HG03575 (cell line): Measurements from ENCODE around the gene SNRNP70.

Experiments used
- ATAC-seq: cut with Tn5 transposase; IDR thresholded peaks from one replicate; pipeline ENCODE4 v1.9.1; 2021; ENCODE audit not compliant: unreplicated experiment, insufficient number of reproducible peaks, low FRiP score; ENCODE audit errors: extremely low read depth

Gene SNRNP70

DNA sequence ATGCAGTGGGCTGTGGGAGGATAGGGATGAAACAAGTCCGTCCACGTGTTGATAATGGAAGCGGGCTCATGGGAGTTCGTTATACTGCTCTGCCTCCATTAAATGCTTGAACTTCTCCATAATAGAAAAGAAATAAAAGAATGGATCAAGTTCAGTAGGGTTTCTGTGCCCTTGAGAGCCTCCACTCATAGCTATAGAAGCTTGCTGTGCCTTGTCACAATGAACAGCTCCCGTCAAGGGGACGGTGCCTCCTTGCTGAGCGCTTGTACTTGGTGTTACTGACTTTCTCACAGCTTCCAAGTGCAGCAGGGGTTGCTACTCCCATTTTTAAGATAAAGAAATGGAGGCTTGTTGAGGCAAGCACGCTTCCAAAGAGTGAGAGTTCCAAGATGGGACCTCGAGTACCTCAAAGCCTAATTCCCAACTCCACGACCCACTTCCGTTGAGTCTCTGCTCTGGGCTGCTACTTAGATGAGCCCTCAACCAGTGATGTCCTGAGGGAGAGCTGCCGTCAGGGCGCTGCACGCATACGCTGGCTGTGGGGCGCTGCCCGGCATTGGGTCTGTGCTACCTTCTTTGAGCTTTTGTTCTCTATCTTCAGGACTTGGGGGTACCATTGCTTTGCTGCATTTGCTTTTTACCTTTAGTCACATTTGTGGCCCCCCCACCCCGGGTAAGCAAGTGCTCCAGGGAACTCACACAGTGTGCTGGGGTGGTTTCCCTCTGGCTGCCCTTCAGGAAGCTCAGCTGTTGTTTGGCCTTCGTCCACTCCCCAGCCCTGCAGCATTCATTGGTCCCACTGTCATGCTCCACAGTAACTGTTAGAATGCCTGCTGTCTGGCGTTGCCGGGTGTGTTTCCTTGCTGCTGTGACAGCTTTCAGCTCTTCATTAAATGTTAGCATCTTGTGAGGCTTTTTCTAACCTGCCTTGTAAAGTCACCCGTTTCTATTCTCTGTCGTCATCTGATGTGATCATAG, 9.5 kb downstream of the SNRNP70 start:
- ATAC-seq: no peak

DNA sequence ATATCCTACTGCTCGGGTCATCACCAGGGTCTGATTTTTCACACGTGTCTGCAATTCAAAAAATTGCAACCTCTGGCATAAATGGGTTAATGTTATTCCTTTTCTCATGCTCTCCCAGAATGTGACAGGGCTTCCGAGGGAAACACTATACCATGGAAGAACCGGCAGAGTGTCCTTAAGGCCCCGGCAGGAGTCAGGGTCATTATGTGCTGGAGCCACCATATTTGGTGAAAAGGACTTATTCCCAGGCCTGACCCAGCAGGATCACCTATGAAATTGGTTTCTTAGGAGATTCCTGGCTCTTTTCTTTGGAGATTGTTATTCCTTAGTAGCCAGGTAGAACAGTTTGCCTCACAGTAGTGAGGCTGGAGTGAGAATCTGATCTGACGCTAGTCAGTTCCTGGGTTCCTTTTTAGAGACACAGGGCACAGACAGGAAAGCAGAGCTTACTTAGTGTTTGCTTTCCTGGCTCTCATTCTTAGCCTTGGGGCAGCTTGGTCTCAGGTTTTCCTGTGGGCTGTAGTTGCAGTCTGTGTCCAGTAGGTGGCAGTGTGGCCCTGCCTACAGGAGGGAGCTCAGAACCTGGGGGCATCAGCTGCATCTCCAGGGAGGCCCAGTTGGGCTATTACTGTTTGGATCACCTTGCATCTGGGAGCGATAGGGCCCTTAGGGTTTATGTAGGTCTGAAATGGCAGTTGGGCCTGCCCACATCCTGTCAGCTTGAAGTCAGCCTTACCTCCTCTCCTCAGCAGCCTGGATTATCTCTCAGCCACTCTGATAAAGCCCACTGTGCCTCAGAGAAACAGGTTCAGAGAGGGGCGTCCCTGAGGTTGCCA, 12.4 kb downstream of the SNRNP70 start:
- no peak for ATAC-seq

DNA sequence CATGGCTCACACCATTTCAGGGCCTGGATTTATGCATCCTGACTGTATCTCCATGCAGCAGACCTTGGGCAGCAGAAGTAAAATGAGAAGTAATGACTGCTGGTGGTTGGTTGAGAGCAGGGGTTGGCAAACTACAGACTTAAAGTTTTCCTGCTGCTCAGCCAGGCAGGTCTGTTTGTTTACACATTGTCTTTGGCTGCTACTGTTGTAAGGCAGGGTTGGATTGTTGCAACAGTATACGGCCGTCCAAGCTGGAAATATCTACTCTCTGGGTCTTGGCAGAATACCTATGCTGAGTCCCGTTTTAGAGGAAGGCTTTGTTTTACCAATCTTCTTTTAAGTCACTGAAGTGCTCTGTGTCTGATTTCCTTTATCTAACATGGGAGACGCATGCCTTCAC, 13.5 kb downstream of the SNRNP70 start:
- no peak for ATAC-seq

DNA sequence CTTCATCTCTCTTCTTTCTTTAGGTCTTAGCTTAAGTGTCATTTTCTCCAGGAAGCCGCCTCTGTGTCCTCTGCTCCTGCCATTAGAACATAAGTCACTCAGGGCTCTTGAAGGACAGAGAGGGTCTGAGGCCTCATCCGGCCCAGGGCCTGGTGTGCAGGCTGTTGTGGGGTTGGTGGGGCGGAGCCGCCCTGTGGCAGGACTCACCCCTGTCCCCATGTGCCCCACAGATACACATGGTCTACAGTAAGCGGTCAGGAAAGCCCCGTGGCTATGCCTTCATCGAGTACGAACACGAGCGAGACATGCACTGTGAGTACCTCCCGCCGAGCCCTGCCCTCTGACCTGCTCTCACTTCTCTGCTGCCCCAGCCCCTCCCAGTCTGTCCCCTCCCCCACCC, 15.9 kb downstream of the SNRNP70 start:
- ATAC-seq: no peak

DNA sequence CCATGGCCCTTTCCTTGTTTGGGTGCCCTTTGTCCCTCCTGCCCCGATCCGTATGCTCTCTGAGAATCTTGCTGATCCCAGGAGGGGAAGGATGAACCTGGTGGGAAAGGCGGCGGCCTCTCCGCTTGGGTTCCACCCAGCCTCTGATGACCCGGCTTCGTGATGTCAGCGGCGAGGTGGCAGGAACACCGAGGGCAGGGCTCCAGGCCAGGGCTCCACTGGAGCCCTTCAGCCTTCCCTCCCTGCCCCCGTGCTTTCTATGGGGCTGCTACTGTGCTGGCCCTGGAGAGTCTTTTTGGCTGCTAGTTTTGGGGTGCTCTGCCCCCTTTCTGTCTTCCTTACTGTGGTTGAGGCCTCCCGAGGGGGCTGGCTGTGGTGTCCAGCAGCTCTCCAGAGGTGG, 17.1 kb downstream of the SNRNP70 start:
- ATAC-seq: no peak

DNA sequence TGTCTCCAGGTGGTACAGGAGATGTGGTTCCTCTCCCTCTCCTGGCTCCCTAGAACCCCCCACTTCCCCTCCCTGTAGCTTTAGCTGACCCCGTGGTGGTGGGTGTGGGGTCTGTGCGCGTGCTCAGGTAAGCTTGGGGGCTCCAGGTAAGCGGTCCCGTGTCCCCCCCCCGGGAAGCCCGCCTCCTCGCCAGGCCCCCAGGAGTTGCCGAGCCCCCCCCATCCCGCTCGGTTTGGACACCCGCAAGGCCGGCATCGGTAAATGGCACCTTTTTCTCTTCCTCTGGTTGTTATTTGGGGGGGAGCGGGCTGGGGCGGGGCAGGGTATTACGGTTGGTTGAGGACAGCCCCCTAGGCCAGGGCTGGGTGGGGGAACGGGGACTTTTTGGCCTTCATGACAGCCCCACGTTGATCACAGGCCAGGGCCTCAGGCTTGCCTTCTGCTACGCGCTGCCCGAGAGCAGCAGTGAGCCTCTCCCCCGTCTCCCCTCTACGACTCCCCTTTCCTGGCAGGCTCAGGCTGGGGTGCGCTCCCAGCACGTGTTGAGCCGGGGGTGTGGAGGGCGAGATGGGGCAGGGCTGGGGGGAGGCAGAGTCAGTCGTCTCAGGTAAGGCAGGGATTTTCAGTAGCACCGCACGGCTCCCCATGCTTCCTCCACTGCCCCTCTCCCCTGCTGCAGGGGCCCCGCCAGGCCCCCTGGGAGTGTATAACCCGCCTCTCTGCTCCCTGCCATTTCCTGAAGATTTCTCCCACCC, 18.3 kb downstream of the SNRNP70 start:
- ATAC-seq: no peak

DNA sequence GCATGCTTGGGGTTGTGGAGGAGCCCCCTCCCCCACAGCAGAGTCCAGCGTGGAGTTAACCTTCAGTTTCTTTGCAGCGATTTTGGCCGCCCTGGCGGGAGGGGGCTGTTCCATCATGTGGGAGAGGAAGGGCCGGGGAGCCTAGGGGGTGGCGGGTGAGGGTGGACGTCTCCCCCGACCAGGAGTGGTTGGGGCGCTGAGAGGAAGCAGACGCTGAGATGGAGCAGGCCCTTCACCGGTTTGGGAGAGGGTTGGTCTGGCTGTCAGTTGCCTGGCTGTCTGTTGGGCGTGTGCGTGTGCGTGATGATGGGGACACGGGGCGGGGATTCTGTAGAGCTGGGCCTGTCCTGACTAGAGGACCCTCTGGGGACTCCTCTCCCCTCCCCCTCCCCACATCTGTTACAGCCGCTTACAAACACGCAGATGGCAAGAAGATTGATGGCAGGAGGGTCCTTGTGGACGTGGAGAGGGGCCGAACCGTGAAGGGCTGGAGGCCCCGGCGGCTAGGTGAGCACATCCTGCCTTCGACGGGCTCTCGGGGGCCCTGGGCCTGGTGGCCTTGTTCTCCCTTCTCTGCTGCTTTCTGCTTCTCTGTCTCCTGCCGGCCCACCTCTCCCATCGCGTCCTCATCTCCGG, 19.1 kb downstream of the SNRNP70 start:
- no peak for ATAC-seq

DNA sequence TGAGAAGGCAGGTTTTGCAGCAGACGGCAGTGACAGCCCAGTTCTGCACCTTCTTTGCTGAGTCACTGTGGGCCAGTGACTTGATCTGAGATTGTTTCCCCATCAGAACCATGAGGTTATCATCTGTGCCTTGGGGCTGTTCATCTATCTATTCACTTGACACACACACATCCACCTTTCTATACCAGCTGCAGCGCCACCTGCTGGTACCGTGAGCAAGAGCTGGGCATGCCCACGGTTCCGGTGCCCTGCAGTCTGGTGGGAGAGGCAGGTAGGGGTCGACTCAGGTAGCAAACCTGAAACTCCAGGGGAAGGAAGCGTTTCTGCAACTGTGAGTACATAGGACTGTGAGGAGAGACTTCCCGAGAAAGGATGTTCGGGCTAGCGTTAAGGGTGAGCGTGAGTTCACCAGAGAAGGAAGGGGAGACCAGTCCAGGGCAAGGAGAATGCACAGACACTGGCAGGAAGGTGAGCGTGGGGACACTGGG, 21.4 kb downstream of the SNRNP70 start:
- no peak for ATAC-seq

DNA sequence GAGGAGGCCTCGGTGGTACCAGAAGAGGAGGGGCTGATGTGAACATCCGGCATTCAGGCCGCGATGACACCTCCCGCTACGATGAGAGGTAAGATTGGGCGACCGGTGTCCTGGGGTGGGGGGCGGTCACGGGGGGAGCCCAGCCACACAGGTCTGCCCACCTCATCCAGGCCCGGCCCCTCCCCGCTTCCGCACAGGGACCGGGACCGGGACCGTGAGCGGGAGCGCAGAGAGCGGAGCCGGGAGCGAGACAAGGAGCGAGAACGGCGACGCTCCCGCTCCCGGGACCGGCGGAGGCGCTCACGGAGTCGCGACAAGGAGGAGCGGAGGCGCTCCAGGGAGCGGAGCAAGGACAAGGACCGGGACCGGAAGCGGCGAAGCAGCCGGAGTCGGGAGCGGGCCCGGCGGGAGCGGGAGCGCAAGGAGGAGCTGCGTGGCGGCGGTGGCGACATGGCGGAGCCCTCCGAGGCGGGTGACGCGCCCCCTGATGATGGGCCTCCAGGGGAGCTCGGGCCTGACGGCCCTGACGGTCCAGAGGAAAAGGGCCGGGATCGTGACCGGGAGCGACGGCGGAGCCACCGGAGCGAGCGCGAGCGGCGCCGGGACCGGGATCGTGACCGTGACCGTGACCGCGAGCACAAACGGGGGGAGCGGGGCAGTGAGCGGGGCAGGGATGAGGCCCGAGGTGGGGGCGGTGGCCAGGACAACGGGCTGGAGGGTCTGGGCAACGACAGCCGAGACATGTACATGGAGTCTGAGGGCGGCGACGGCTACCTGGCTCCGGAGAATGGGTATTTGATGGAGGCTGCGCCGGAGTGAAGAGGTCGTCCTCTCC, 22.6 kb downstream of the SNRNP70 start:
- ATAC-seq: no peak

DNA sequence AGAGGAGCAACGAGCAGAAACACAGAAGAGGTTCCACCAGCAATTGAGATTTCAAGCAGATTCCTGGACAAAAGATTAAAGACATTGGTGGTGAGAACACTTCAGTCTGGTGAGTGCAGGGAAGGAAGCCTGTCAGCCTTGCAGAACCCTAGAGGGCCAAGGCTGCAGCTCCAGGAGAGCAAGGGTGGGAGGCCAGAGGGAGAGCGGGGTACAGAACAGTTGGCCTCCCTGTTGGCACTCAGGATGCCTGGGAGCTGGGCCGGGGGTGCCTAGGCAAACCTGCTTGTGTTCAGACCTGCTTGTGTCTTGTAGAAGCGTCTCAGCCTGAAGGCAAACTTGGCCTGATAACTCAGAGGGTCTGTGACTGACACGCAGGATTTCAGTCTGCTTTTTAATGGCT, 23.8 kb downstream of the SNRNP70 start:
- ATAC-seq: no peak

DNA sequence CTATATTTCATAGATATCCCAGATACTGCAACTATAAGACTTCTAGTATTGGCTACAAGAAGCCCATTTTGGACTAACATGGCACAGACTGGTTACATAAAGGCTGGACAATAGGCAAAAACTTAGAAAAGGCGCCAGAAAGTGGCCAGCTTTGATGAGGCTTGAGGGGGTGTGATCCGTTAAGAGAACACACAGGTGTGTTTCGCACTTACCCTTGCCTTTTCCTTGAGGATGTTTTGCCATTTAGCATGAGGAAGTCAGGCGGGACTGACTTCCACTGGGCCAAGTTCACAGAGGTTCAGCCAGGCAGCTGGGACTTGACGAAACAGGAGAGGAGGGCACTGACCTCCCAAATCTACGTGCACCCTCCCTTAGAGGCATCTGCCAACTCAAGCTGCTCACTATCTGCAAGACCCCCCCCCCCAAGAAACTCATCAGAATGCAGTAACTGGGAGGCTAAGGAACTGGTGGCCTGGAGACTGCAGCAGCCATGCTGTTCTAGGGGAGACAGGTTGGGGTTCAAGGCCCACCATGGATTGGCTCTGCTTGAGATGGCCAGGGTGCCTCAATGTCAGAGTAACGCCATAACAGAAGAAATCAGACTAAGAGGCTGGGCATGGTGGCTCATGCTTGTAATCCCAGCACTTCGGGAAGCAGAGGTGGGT, 24.4 kb downstream of the SNRNP70 start:
- no peak for ATAC-seq

DNA sequence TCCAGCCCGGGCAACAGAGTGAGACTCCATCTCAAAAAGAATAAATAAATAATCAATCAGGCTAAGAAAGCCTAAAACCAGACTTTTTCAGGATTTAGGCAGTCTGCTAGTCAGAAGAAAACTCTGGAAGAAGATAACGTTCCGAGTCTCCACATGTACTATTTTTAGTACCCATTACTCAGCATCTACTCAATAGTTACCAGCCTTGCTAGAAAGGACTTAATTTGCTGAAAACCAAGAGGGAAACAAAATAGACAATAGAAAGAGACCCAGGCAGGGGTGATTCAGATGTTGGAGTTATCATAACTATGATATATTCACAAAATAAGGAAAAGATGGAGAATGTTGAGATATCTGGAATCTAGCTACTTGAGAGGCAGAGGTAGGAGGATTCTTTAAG, 25.3 kb downstream of the SNRNP70 start:
- no peak for ATAC-seq

DNA sequence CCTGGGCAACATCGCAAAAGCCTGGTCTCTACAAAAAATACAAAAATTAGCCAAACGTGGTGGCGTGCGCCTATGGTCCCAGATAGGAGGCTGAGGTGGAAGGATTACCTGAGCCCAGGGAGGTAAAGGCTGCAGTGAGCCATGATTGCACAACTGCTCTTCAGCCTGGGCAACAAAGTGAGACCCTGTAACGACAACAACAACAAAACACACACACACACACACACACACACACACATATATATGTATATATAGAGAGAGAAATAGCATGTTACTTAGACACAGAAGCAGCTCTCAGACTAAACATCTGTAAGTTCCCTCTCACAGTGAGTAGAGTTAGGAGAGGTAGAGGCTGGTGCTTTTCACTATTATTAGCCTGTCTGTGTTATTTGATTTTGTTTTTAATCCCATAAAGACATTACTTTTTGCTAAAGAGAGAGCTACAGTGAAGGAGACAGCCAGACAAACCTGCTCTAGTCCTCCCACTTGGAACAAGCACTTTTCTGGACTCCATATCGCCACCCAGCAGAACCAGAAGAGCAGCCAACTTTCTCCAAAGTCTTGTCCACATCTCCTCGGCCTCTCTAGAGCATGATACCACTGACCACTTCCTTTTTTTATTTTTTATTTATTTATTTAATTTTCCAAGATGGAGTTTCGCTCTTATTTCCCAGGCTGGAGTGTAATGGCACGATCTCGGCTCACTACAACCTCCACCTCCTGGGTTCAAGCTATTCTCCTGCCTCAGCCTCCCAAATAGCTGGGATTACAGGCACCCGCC, 26.2 kb downstream of the SNRNP70 start:
- ATAC-seq: no peak

DNA sequence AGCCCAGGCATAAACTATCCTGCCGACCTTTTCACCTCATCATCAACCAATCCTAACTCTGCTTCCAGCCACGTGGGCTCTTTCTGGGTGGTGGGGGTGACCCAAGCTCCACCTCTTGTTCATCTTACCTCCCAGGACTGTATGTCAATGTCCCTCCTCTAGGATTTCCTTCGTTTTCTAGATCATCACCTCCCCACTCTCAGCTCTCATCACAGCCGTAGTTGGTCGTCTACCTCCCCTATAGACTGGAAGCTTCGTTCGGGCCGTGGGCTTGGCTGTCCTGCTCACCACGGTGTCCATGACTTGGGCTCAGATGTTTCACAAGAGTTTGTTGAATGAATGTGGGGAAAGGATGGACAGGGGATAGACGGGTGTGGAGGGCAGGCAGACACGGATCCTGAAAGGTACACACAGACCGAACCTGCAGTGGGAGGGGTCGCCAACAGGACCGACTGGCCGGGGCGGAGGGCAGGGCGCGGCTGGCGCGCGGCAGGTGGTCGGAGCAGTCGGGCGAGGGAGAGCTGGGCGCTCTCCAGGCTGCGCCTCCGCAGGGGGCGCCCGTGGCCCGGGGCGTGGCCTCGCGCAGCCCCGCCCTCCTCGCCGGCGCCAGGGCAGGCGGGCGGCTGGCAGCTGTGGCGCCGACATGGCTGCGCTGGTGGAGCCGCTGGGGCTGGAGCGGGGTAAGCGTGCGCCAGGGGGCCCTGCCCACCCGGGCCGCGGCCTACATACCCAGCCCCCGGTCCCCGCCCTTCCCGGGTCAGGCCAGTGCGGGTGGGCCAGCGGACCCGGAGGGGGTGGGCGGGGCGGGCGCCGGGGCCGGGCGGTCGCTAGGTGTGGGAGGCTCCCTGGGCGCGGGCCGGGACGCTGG, 28.7 kb downstream of the SNRNP70 start, which contains the start of gene LIN7B:
Gene LIN7B, plus strand, starts transcription at position 609 of the 868 bp plus-strand sequence. Its CDS starts 35 bp downstream, at position 644.
- ATAC-seq: no peak

DNA sequence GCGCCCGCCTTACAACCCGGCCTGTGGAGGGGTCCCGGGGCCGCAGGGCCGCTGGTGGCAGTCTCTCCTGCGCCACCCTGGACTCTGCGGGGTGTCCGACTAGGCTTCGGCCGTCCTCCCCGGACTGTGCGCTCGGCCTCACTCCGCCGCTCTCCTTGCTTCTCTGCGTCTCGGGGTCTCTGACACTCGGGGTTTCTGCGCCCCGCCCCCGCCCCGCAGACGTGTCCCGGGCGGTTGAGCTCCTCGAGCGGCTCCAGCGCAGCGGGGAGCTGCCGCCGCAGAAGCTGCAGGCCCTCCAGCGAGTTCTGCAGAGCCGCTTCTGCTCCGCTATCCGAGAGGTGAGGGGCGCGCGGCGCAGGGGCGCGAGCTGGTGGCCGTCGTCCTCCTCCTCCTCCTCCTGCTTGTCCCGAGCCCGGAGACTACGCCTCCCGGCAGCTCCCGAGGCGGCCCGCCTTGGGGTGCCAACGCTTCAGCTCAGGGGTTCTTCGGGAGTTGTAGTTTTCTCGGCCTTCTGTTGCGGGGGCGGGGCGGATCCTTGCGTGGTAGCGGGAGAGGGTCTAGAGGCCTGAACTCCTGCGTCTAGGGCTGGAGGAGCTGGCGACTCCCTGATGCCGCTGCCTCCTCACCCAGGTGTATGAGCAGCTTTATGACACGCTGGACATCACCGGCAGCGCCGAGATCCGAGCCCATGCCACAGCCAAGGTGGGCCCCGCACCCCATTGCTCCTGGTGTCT, 29.5 kb downstream of the SNRNP70 start:
- no peak for ATAC-seq
